Neural cell (in vitro differentiated cells): ENCODE results near the gene SATL1.

Experiments
- EZH2 ChIP-seq: fragments of 200-600, 300-800 bp; shearing (Covaris generic), sonication (generic); IDR thresholded peaks from 2 replicates; pipeline ENCODE4 v1.6.1; 2014; ENCODE audit warnings: antibody characterized with exemption, low read length, borderline replicate concordance, mild to moderate bottlenecking; ENCODE audit not compliant: insufficient read depth, poor library complexity, severe bottlenecking
- POLR2AphosphoS5 ChIP-seq: IDR thresholded peaks from 2 replicates; pipeline ENCODE4 v1.6.1; 2012
- TF ChIP-seq, protein P1 (sequence below): fragments of 450-650 bp; IDR thresholded peaks from 2 replicates; pipeline ENCODE4 v1.5.1; 2014; ENCODE audit warnings: antibody characterized with exemption, mild to moderate bottlenecking, moderate library complexity; ENCODE audit not compliant: poor library complexity, severe bottlenecking

GRCh38 chrX:85215946-85216345 is 27.6 kb downstream of the SATL1 start:
- TF ChIP-seq, protein P1, sequence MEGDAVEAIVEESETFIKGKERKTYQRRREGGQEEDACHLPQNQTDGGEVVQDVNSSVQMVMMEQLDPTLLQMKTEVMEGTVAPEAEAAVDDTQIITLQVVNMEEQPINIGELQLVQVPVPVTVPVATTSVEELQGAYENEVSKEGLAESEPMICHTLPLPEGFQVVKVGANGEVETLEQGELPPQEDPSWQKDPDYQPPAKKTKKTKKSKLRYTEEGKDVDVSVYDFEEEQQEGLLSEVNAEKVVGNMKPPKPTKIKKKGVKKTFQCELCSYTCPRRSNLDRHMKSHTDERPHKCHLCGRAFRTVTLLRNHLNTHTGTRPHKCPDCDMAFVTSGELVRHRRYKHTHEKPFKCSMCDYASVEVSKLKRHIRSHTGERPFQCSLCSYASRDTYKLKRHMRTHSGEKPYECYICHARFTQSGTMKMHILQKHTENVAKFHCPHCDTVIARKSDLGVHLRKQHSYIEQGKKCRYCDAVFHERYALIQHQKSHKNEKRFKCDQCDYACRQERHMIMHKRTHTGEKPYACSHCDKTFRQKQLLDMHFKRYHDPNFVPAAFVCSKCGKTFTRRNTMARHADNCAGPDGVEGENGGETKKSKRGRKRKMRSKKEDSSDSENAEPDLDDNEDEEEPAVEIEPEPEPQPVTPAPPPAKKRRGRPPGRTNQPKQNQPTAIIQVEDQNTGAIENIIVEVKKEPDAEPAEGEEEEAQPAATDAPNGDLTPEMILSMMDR = no peak
- TF ChIP-seq POLR2AphosphoS5 (no peak), EZH2 (no peak)
